Measurements from ENCODE around the gene RPL36. TPM values are rescaled to one million over a fixed set of nuclear protein-coding genes. Genes with fewer than 3 reads are reported as not detected.
"Not testable (repeated sequence)": the region's sequence is repeated elsewhere in the genome, so short reads cannot be mapped to it uniquely, and the experiment has no call there.

The RPL36 gene
- total and polyA plus RNA-seq, 7 experiments from 2014 or later: 865 to 2,564 (median 1,761) TPM

DNA sequence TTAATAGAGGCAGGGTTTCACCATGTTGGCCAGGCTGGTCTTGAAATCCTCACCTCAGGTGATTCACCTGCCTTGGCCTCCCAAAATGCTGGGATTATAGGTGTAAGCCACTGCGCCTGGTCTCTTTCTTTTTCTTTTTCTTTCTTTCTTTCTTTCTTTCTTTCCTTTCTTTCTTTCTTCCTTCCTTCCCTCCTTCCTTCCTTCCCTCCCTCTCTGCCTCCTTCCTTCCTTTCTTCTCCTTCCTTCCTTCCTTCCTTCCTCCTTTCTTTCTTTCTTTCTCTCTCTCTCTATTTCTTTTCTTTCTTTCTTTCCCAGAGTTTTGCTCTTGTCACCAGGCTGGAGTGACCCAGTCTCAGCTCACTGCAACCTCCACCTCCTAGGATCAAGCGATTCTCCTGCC lies 43.1 kb downstream of the RPL36 start:
- POLR2A ChIA-PET; H3K9me3 Mint-ChIP-seq; H3K9me3 ChIP-seq (ENCODE audit: control insufficient read depth in 2 of 3, low read length in 3 of 3); H3K27me3 Mint-ChIP-seq; CTCF ChIA-PET; H3K27ac ChIP-seq (ENCODE audit: low read depth, low read length); H3K36me3 ChIP-seq (ENCODE audit: control insufficient read depth in 2 of 3, insufficient read depth in 3 of 3, low read length in 3 of 3); H3K4me3 Mint-ChIP-seq; H3K4me3 ChIP-seq (ENCODE audit: low read length); H3K4me1 ChIP-seq (ENCODE audit: control insufficient read depth in 2 of 2, insufficient read depth in 2 of 2, low read length in 2 of 2); H3K4me1 Mint-ChIP-seq; DNase-seq; ATAC-seq; H3K27me3 ChIP-seq (ENCODE audit: control insufficient read depth in 2 of 2, insufficient read depth in 2 of 2, low read length in 2 of 2); H3K27ac Mint-ChIP-seq; H3K36me3 Mint-ChIP-seq; intact Hi-C loops (cut with micrococcal nuclease): not testable (repeated sequence)

- peaks cover 0 to 4% (median 0%) of the 10 kb centered on the region in 11 donors for H3K9me3 Mint-ChIP-seq
- H3K36me3 Mint-ChIP-seq: no peaks in the 10 kb centered on the region
- H3K27ac ChIP-seq (ENCODE audit: low read depth, low read length): no peak overlapping the region
- DNase-seq (no peak), ATAC-seq (no peak)
- no peak overlapping the region for H3K4me3 Mint-ChIP-seq
- H3K4me1 ChIP-seq (ENCODE audit: control insufficient read depth in 2 of 2, insufficient read depth in 2 of 2, low read length in 2 of 2): no peaks in the 10 kb centered on the region
- H3K4me1 Mint-ChIP-seq: no peaks in the 10 kb centered on the region
- no peak overlapping the region for H3K4me3 ChIP-seq (ENCODE audit: low read length)
- H3K27ac Mint-ChIP-seq: no peak overlapping the region
- POLR2A ChIA-PET: no interaction called here
- no peaks in the 10 kb centered on the region for H3K36me3 ChIP-seq (ENCODE audit: control insufficient read depth in 2 of 3, insufficient read depth in 3 of 3, low read length in 3 of 3)
- no peaks in the 10 kb centered on the region for H3K9me3 ChIP-seq (ENCODE audit: control insufficient read depth in 2 of 3, low read length in 3 of 3)
- H3K27me3 ChIP-seq (ENCODE audit: control insufficient read depth in 2 of 2, insufficient read depth in 2 of 2, low read length in 2 of 2): no peaks in the 10 kb centered on the region
- intact Hi-C loops (cut with micrococcal nuclease): no loop called here
- H3K27me3 Mint-ChIP-seq: peaks cover 0 to 6% (median 3%) of the 10 kb centered on the region in 5 donors
- CTCF ChIA-PET: no interaction called here
Observed at GRCh38 chr19:5738423-5738822, 48.3 kb downstream of the RPL36 start.

Other genes with a start within 250 kb of the RPL36 start
- not detected for gene ZNRF4, start 234.9 kb upstream of the RPL36 start, total RNA-seq
- gene ZNRF4, start 234.9 kb upstream of the RPL36 start, polyA plus RNA-seq: not detected
- 1 to 10 TPM in 2 of 5 experiments, under 1 TPM in 3; 0.70 to 1.9 (median 0.97) TPM for gene TINCR, start 122.3 kb upstream of the RPL36 start, total RNA-seq
- not detected for gene TINCR, start 122.3 kb upstream of the RPL36 start, polyA plus RNA-seq
- 100 to 1,000 TPM; 112 to 250 (median 243) TPM for gene SAFB2, start 67.5 kb upstream of the RPL36 start, total RNA-seq
- 10 to 100 TPM; 28.5 to 49.2 TPM for gene SAFB2, start 67.5 kb upstream of the RPL36 start, polyA plus RNA-seq
- gene SAFB, start 67.2 kb upstream of the RPL36 start, total RNA-seq: 100 to 1,000 TPM; 141 to 203 (median 174) TPM
- 100 to 1,000 TPM in 1 of 2 donors, 10 to 100 TPM in 1; 50.3 to 153 TPM for gene SAFB, start 67.2 kb upstream of the RPL36 start, polyA plus RNA-seq
- 10 to 100 TPM; 26.1 to 49.3 (median 38.4) TPM for gene MICOS13, start 9.8 kb upstream of the RPL36 start, total RNA-seq
- gene MICOS13, start 9.8 kb upstream of the RPL36 start, polyA plus RNA-seq: 100 to 1,000 TPM in 1 of 2 donors, 10 to 100 TPM in 1; 76.8 to 109 TPM
- 1 to 10 TPM; 2.8 to 5.2 (median 3.6) TPM for gene HSD11B1L, start 9.3 kb upstream of the RPL36 start, total RNA-seq
- gene HSD11B1L, start 9.3 kb upstream of the RPL36 start, polyA plus RNA-seq: 1 to 10 TPM; 8.4 to 9.6 TPM
- 100 to 1,000 TPM in 1 of 5 experiments, 10 to 100 TPM in 4; 62.8 to 102 (median 74.8) TPM for gene LONP1, start 29.9 kb downstream of the RPL36 start, total RNA-seq
- 10 to 100 TPM; 20.0 to 60.0 TPM for gene LONP1, start 29.9 kb downstream of the RPL36 start, polyA plus RNA-seq
- gene CATSPERD, start 30.3 kb downstream of the RPL36 start, total RNA-seq: under 1 TPM in 1 of 5 experiments, not detected in 4; 0.07 TPM
- not detected for gene CATSPERD, start 30.3 kb downstream of the RPL36 start, polyA plus RNA-seq
- gene PRR22, start 94.5 kb downstream of the RPL36 start, total RNA-seq: 1 to 10 TPM; 4.7 to 8.6 (median 6.5) TPM
- gene PRR22, start 94.5 kb downstream of the RPL36 start, polyA plus RNA-seq: under 1 TPM in 1 of 2 donors, not detected in 1; 0.20 TPM
- gene DUS3L, start 100.9 kb downstream of the RPL36 start, total RNA-seq: 100 to 1,000 TPM in 2 of 5 experiments, 10 to 100 TPM in 3; 53.2 to 179 (median 82.7) TPM
- gene DUS3L, start 100.9 kb downstream of the RPL36 start, polyA plus RNA-seq: 10 to 100 TPM; 33.1 to 56.5 TPM
- gene NRTN, start 114.8 kb downstream of the RPL36 start, total RNA-seq: 1 to 10 TPM in 1 of 5 experiments, under 1 TPM in 3, not detected in 1; 0.19 to 1.0 (median 0.81) TPM
- gene NRTN, start 114.8 kb downstream of the RPL36 start, polyA plus RNA-seq: under 1 TPM; 0.21 to 0.64 TPM
- not detected for gene FUT6, start 149.4 kb downstream of the RPL36 start, total RNA-seq
- not detected for gene FUT6, start 149.4 kb downstream of the RPL36 start, polyA plus RNA-seq
- gene FUT3, start 161.2 kb downstream of the RPL36 start, total RNA-seq: under 1 TPM in 2 of 5 experiments, not detected in 3; 0.29 to 0.45 TPM
- gene FUT3, start 161.2 kb downstream of the RPL36 start, polyA plus RNA-seq: not detected
- 1 to 10 TPM in 2 of 5 experiments, under 1 TPM in 1, not detected in 2; 0.24 to 6.2 (median 2.5) TPM for gene FUT5, start 180.2 kb downstream of the RPL36 start, total RNA-seq
- not detected for gene FUT5, start 180.2 kb downstream of the RPL36 start, polyA plus RNA-seq
- gene NDUFA11, start 213.5 kb downstream of the RPL36 start, total RNA-seq: 100 to 1,000 TPM; 108 to 241 (median 135) TPM
- gene NDUFA11, start 213.5 kb downstream of the RPL36 start, polyA plus RNA-seq: 100 to 1,000 TPM; 381 to 415 TPM
- 10 to 100 TPM; 13.1 to 39.4 (median 27.8) TPM for gene VMAC, start 214.6 kb downstream of the RPL36 start, total RNA-seq
- 1 to 10 TPM; 6.3 to 7.0 TPM for gene VMAC, start 214.6 kb downstream of the RPL36 start, polyA plus RNA-seq
- gene CAPS, start 224.0 kb downstream of the RPL36 start, total RNA-seq: 10 to 100 TPM; 22.1 to 80.6 (median 58.5) TPM
- gene CAPS, start 224.0 kb downstream of the RPL36 start, polyA plus RNA-seq: 1 to 10 TPM; 1.6 to 4.1 TPM

Data from naive thymus-derived CD4-positive, alpha-beta T cell (primary cell).